MM.1S (cell line): Measurements from ENCODE around the gene SLC16A10.
"Not testable (repeated sequence)": the region's sequence is repeated elsewhere in the genome, so short reads cannot be mapped to it uniquely, and the experiment has no call there.

Experiments used
- DNase-seq: peaks from one replicate; pipeline ENCODE4 v3.0.0-alpha.2; 2015
- H2AFZ ChIP-seq: fragments of 300-600 bp; sonication (generic); 2 replicates; pipeline ENCODE4 v1.6.0; 2016; ENCODE audit warnings: antibody characterized with exemption, low read length
- H3F3A ChIP-seq: fragments of 300-600 bp; sonication (generic); 2 replicates; pipeline ENCODE4 v1.6.1; 2016; ENCODE audit warnings: mild to moderate bottlenecking, antibody characterized with exemption, low read length, moderate library complexity, mixed read lengths; ENCODE audit not compliant: insufficient read depth
- H3K27ac ChIP-seq: fragments of 300-600 bp; sonication (generic); 2 replicates; pipeline ENCODE4 v1.5.1; 2016; ENCODE audit warnings: mild to moderate bottlenecking, low read length
- H3K27me3 ChIP-seq: fragments of 300-600 bp; sonication (generic); replicated peaks from 2 replicates; pipeline ENCODE4 v1.6.0; 2016; ENCODE audit warnings: low read length; ENCODE audit not compliant: insufficient read depth
- H3K36me3 ChIP-seq: fragments of 300-600 bp; sonication (generic); replicated peaks from 2 replicates; pipeline ENCODE4 v1.6.1; 2016; ENCODE audit warnings: mild to moderate bottlenecking, low read length, mixed read lengths; ENCODE audit not compliant: insufficient read depth
- H3K4me1 ChIP-seq: fragments of 300-600 bp; sonication (generic); 2 replicates; pipeline ENCODE4 v1.6.1; 2016; ENCODE audit warnings: low read length, mixed read lengths
- H3K4me2 ChIP-seq: fragments of 300-600 bp; sonication (generic); 2 replicates; pipeline ENCODE4 v1.6.0; 2016; ENCODE audit warnings: low read depth, low read length
- H3K4me3 ChIP-seq: fragments of 300-600 bp; sonication (generic); 2 replicates; pipeline ENCODE4 v1.5.1; 2016; ENCODE audit warnings: low read length, mixed read lengths
- H3K79me2 ChIP-seq: fragments of 300-600 bp; sonication (generic); 2 replicates; pipeline ENCODE4 v1.6.1; 2016; ENCODE audit warnings: mixed run types, low read length, mixed read lengths
- H3K9ac ChIP-seq: fragments of 300-600 bp; sonication (generic); 2 replicates; pipeline ENCODE4 v1.6.1; 2016; ENCODE audit warnings: low read length, mixed read lengths
- H3K9me2 ChIP-seq: fragments of 300-600 bp; sonication (generic); replicated peaks from 2 replicates; pipeline ENCODE4 v1.6.1; 2016; ENCODE audit warnings: mild to moderate bottlenecking, low read length, mixed read lengths; ENCODE audit not compliant: insufficient read depth
- H3K9me3 ChIP-seq: fragments of 300-600 bp; sonication (generic); replicated peaks from 2 replicates; pipeline ENCODE4 v1.6.1; 2016; ENCODE audit warnings: mild to moderate bottlenecking, low read length, mixed read lengths; ENCODE audit not compliant: insufficient read depth
- H4K20me1 ChIP-seq: fragments of 300-600 bp; sonication (generic); 2 replicates; pipeline ENCODE4 v1.6.1; 2016; ENCODE audit warnings: mild to moderate bottlenecking, low read length, moderate library complexity, mixed read lengths; ENCODE audit not compliant: insufficient read depth
- CTCF ChIP-seq: fragments of 300-600 bp; sonication (generic); IDR thresholded peaks from 2 replicates; pipeline ENCODE4 v1.5.1; 2016; ENCODE audit warnings: antibody characterized with exemption, low read length, mixed read lengths
- EZH2 ChIP-seq: fragments of 300-600 bp; sonication (generic); optimal IDR thresholded peaks from 2 replicates; pipeline ENCODE3; 2017; ENCODE audit warnings: low read depth, mild to moderate bottlenecking, antibody characterized with exemption, low read length, mixed read lengths
- EZH2phosphoT487 ChIP-seq: fragments of 300-600 bp; sonication (generic); IDR thresholded peaks from 2 replicates; pipeline ENCODE4 v1.6.1; 2018; ENCODE audit warnings: antibody characterized with exemption, low read length

The SLC16A10 gene

GRCh38 chr6:111252726-111253125, 165.4 kb downstream of the SLC16A10 start:
- no peaks in the 10 kb centered on the region for H3K27me3 ChIP-seq
- TF ChIP-seq EZH2, result no peak
- TF ChIP-seq EZH2phosphoT487, result no peak
- TF ChIP-seq CTCF, result no peak
- H3K9me3 ChIP-seq, result no peaks in the 10 kb centered on the region
- H3K9me2 ChIP-seq, result no peaks in the 10 kb centered on the region
- no peak overlapping the region for H2AFZ ChIP-seq
- H3K79me2 ChIP-seq, result no peaks in the 10 kb centered on the region
- no peaks in the 10 kb centered on the region for H3K36me3 ChIP-seq
- DNase-seq, result no peak
- no peaks in the 10 kb centered on the region; the same call in 1 of the 2 replicates for H3F3A ChIP-seq
- no peaks in the 10 kb centered on the region for H3K4me1 ChIP-seq
- no peak overlapping the region for H3K4me3 ChIP-seq
- H3K27ac ChIP-seq, result no peak overlapping the region
- H3K4me2 ChIP-seq, result no peak overlapping the region
- no peak overlapping the region for H3K9ac ChIP-seq
- no peaks in the 10 kb centered on the region for H4K20me1 ChIP-seq

DNA sequence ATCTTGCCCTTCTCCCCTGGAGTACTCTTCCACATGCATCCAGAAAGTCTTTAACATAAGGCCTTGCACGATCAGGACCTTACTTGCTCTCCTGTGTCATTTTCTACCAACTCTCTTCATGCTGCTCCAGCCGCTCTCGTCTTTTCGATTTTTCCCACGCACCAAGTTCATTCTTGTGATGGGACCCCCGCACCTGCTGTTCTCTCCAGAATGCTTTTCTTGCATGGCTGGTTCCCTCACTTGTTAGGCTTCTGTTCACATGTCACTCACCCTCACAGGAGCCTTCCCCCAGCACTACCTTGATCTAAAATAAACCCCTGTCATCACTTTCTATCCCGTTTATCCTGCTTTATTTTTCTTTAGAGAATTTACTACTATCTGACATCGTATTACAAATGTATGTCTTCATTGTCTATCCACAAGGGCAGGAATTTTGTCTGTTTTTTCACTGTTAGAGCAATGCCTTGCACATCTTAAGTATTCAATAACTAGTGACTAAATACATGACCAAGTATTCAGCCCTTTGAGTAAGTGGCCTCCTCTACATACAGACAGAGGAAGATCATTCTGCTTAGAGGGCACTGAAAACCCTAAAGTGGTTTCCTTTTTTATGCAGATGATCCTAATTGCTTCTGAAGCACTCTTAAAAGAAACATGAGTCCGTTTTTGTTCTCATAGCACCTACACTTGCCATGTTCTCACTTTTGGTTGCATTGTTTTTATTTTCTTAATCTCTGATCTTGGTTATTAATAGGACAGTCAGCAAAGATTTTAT, 166.9 kb downstream of the SLC16A10 start:
- no peaks in the 10 kb centered on the region for H3K4me1 ChIP-seq
- DNase-seq, result no peak
- no peak overlapping the region for H3K4me3 ChIP-seq
- no peaks in the 10 kb centered on the region for H3K9me2 ChIP-seq
- H3K9ac ChIP-seq, result no peak overlapping the region
- H3K9me3 ChIP-seq, result no peaks in the 10 kb centered on the region
- H2AFZ ChIP-seq, result no peak overlapping the region
- H3K79me2 ChIP-seq, result no peaks in the 10 kb centered on the region
- no peak overlapping the region for H3K4me2 ChIP-seq
- H3K36me3 ChIP-seq, result no peaks in the 10 kb centered on the region
- no peaks in the 10 kb centered on the region for H4K20me1 ChIP-seq
- no peak overlapping the region for H3K27ac ChIP-seq
- no peaks in the 10 kb centered on the region; the same call in 1 of the 2 replicates for H3F3A ChIP-seq
- H3K27me3 ChIP-seq, result no peaks in the 10 kb centered on the region
- TF ChIP-seq EZH2phosphoT487 (no peak), EZH2 (no peak), CTCF (no peak)

GRCh38 chr6:111254779-111255166, 167.5 kb downstream of the SLC16A10 start:
- H3K9ac ChIP-seq, result no peak overlapping the region
- no peak overlapping the region for H3K4me2 ChIP-seq
- H3K27ac ChIP-seq, result no peak overlapping the region

DNA sequence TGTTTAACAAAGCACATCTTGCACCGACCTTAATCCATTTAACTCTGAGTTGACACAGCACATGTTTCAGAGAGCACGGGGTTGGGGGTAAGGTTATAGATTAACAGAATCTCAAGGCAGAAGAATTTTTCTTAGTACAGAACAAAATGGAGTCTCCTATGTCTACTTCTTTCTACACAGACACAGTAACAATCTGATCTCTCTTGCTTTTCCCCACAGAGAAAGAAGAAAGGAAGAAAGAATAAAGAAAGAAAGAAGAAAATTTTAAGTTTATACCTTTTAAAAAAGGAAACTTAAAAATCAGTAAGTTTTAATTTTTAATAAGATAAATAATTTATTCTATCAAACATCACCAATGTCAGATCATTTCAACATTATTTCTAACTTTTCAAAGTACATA, 168.5 kb downstream of the SLC16A10 start:
- not testable (repeated sequence) for H3K4me2 ChIP-seq, H3K9me2 ChIP-seq, H3F3A ChIP-seq, H3K27ac ChIP-seq, H3K4me1 ChIP-seq, H2AFZ ChIP-seq, H3K27me3 ChIP-seq, H3K9me3 ChIP-seq, H3K9ac ChIP-seq, DNase-seq, H3K36me3 ChIP-seq, H3K79me2 ChIP-seq, H3K4me3 ChIP-seq, H4K20me1 ChIP-seq

More at GRCh38 chr6:111254779-111255166, 167.5 kb downstream of the SLC16A10 start:
- no peaks in the 10 kb centered on the region for H3K36me3 ChIP-seq
- no peak overlapping the region for H3K4me3 ChIP-seq
- H3K27me3 ChIP-seq, result no peaks in the 10 kb centered on the region
- no peak overlapping the region for H2AFZ ChIP-seq
- no peaks in the 10 kb centered on the region for H4K20me1 ChIP-seq
- H3K79me2 ChIP-seq, result no peaks in the 10 kb centered on the region
- no peaks in the 10 kb centered on the region for H3K4me1 ChIP-seq
- H3F3A ChIP-seq, result no peaks in the 10 kb centered on the region; the same call in 1 of the 2 replicates
- TF ChIP-seq EZH2phosphoT487 (no peak), EZH2 (no peak), CTCF (no peak)
- no peak for DNase-seq
- no peaks in the 10 kb centered on the region for H3K9me3 ChIP-seq
- H3K9me2 ChIP-seq, result no peaks in the 10 kb centered on the region
